HepG2 (cell line): ENCODE data around the gene GRIK5. TPM values are rescaled to one million over a fixed set of nuclear protein-coding genes. Genes with fewer than 3 reads are reported as not detected.

Source experiments
- ATAC-seq: fragments of 200-7000 bp; cut with Tn5 transposase; 3 replicates; pipeline ENCODE4 v1.9.1; 2020; ENCODE audit warnings: mild to moderate bottlenecking, moderate library complexity
- BruUV-seq: library from RNA; stranded (reverse); fragments of 400-500 nt; replicated peaks from 2 replicates; lab custom pipeline; 2021; lab: Mats Ljungman, UMichigan
- CTCF ChIA-PET: fragments of 300-600 bp; formaldehyde crosslinking; extraction: SDS; loops from one replicate; lab custom pipeline; 2021; ENCODE audit warnings: low total read pairs, inconsistent platforms, low intra/inter-chr PET ratio; lab: Yijun Ruan, JAX
- POLR2A ChIA-PET: fragments of 350-600 bp; sonication (Branson Sonifier 250); formaldehyde crosslinking; loops from one replicate; lab custom pipeline; 2020; ENCODE audit warnings: antibody characterized with exemption, inconsistent platforms; lab: Yijun Ruan, JAX
- DNase-seq: peaks from one replicate; pipeline ENCODE4 v3.0.0-alpha.2; 2015; ENCODE audit warnings: low spot score
- FAIRE-seq: peaks from 3 replicates; lab custom pipeline; 2011; peaks lifted over from hg19 to GRCh38; lab: Jason Lieb, UNC
- H2AFZ ChIP-seq: one replicate; pipeline ENCODE4 v1.6.1; 2011; ENCODE audit warnings: low read length, inconsistent platforms
- H3K27ac ChIP-seq: fragments of 300-600 bp; 3 replicates; pipeline ENCODE4 v1.8.0; 2011; ENCODE audit warnings: mixed run types, mild to moderate bottlenecking, mixed read lengths, low read length, inconsistent platforms; ENCODE audit not compliant: insufficient read depth; ENCODE audit errors: extremely low read length
- H3K27me3 ChIP-seq, 2 experiments: fragments of 200-600 bp in 1 of 2; 2 replicates in 1 of 2; 3 replicates in 1 of 2; pipeline versions ENCODE4 v1.6.0 to v1.8.0; 2011; ENCODE audit warnings: low read length in 2 of 2, mild to moderate bottlenecking in 2 of 2, moderate library complexity in 2 of 2, inconsistent platforms in 1 of 2; ENCODE audit not compliant: insufficient read depth in 2 of 2, control insufficient read depth in 1 of 2
- H3K36me3 ChIP-seq, 2 experiments: fragments of 200-600 bp in 1 of 2; replicated peaks in 1 of 2; 2 replicates in 1 of 2; 3 replicates in 1 of 2; pipeline versions ENCODE4 v1.5.1 to v1.8.0; 2011; ENCODE audit warnings: low read length in 2 of 2, inconsistent platforms in 1 of 2; ENCODE audit not compliant: insufficient read depth in 2 of 2, control insufficient read depth in 1 of 2
- H3K4me1 ChIP-seq: 2 replicates; pipeline ENCODE4 v1.5.1; 2012; ENCODE audit warnings: low read length, inconsistent platforms; ENCODE audit not compliant: insufficient read depth
- H3K4me2 ChIP-seq: 2 replicates; pipeline ENCODE4 v1.6.0; 2011; ENCODE audit warnings: low read depth, low read length, inconsistent platforms
- H3K4me3 ChIP-seq, 3 experiments: fragments of 200-600 bp in 1 of 3; sonication (generic), shearing (Covaris generic) in 1 of 3; replicated peaks in 1 of 3; 2 replicates each; pipeline ENCODE4 v1.5.1; 2011 to 2016; ENCODE audit warnings: low read length in 3 of 3, inconsistent platforms in 2 of 3, low read depth in 2 of 3, mild to moderate bottlenecking in 2 of 3, control low read depth in 1 of 3, mixed read lengths in 1 of 3; ENCODE audit not compliant: insufficient read depth in 1 of 3
- H3K79me2 ChIP-seq: one replicate; pipeline ENCODE4 v1.6.1; 2011; ENCODE audit warnings: low read length, inconsistent platforms; ENCODE audit not compliant: insufficient read depth
- H3K9ac ChIP-seq: 2 replicates; pipeline ENCODE4 v1.6.0; 2011; ENCODE audit warnings: mild to moderate bottlenecking, low read depth, low read length, inconsistent platforms; ENCODE audit not compliant: insufficient read depth
- H3K9me3 ChIP-seq: 2 replicates; pipeline ENCODE4 v1.5.1; 2012; ENCODE audit warnings: mild to moderate bottlenecking, low read length
- H4K20me1 ChIP-seq: 2 replicates; pipeline ENCODE4 v1.6.0; 2011; ENCODE audit warnings: inconsistent platforms, mild to moderate bottlenecking, low read length, moderate library complexity; ENCODE audit not compliant: insufficient read depth
- ATF5 ChIP-seq: sonication (generic); formaldehyde crosslinking; IDR thresholded peaks from 2 replicates; pipeline ENCODE4 v1.4.0; 2020; ENCODE audit warnings: mild to moderate bottlenecking, low read depth, missing genetic modification reagents
- HOXA9 ChIP-seq: sonication (generic); formaldehyde crosslinking; IDR thresholded peaks from 2 replicates; pipeline ENCODE4 v1.8.1; 2022; ENCODE audit warnings: missing genetic modification reagents, mild to moderate bottlenecking, moderate library complexity, borderline replicate concordance
- IKZF1 ChIP-seq: fragments of 450-650 bp; IDR thresholded peaks from 2 replicates; pipeline ENCODE4 v1.7.1; 2016
- JUND ChIP-seq: sonication (generic); formaldehyde crosslinking; IDR thresholded peaks from 2 replicates; pipeline ENCODE4 v1.8.0; 2022; ENCODE audit warnings: mild to moderate bottlenecking, missing genetic modification reagents
- MAF1 ChIP-seq: sonication (generic); formaldehyde crosslinking; IDR thresholded peaks from 2 replicates; pipeline ENCODE4 v1.5.0; 2020; ENCODE audit warnings: missing genetic modification reagents, borderline replicate concordance
- MYNN ChIP-seq: sonication (generic); formaldehyde crosslinking; IDR thresholded peaks from 2 replicates; pipeline ENCODE4 v1.4.0; 2020; ENCODE audit warnings: mild to moderate bottlenecking, low read depth, missing genetic modification reagents
- NCOA2 ChIP-seq: sonication (generic); formaldehyde crosslinking; IDR thresholded peaks from 2 replicates; pipeline ENCODE4 v1.8.0; 2022; ENCODE audit warnings: inconsistent platforms
- PAWR ChIP-seq: sonication (generic); formaldehyde crosslinking; IDR thresholded peaks from 2 replicates; pipeline ENCODE4 v1.4.0; 2020; ENCODE audit warnings: missing genetic modification reagents, mild to moderate bottlenecking, borderline replicate concordance
- REXO4 ChIP-seq: sonication (generic); formaldehyde crosslinking; IDR thresholded peaks from 2 replicates; pipeline ENCODE4 v1.8.0; 2022; ENCODE audit warnings: missing genetic modification reagents, mild to moderate bottlenecking, borderline replicate concordance
- ZIK1 ChIP-seq: sonication (generic); formaldehyde crosslinking; IDR thresholded peaks from 2 replicates; pipeline ENCODE4 v1.5.0; 2020; ENCODE audit warnings: mild to moderate bottlenecking, low read depth, missing genetic modification reagents, borderline replicate concordance
- ZNF589 ChIP-seq: sonication (generic); formaldehyde crosslinking; conservative IDR thresholded peaks from 2 replicates; pipeline ENCODE4 v1.8.0; 2022; ENCODE audit warnings: mild to moderate bottlenecking, moderate library complexity, missing genetic modification reagents
- ZNF619 ChIP-seq: sonication (generic); formaldehyde crosslinking; IDR thresholded peaks from 2 replicates; pipeline ENCODE4 v1.4.0; 2020; ENCODE audit warnings: mild to moderate bottlenecking, missing genetic modification reagents
- ZNF629 ChIP-seq: sonication (generic); formaldehyde crosslinking; conservative IDR thresholded peaks from 2 replicates; pipeline ENCODE4 v1.5.0; 2020; ENCODE audit warnings: missing genetic modification reagents
- ZNF713 ChIP-seq: sonication (generic); formaldehyde crosslinking; IDR thresholded peaks from 2 replicates; pipeline ENCODE4 v1.4.0; 2020; ENCODE audit warnings: mild to moderate bottlenecking, missing genetic modification reagents
- ZNF879 ChIP-seq: sonication (generic); formaldehyde crosslinking; IDR thresholded peaks from 2 replicates; pipeline ENCODE4 v1.8.1; 2023; ENCODE audit warnings: missing genetic modification reagents
- ZXDC ChIP-seq: sonication (generic); formaldehyde crosslinking; IDR thresholded peaks from 2 replicates; pipeline ENCODE4 v1.5.0; 2020; ENCODE audit warnings: mild to moderate bottlenecking, missing genetic modification reagents
- WGBS: methylation state at CpG from one replicate; pipeline ENCODE4 v1.1.6; 2017; ENCODE audit warnings: low lambda C conversion rate; 5-methylcytosine and 5-hydroxymethylcytosine counted together
- in situ Hi-C: cut with HindIII; loops from 2 replicates; pipeline ENCODE4 v1.10.0; 2017; ENCODE audit warnings: low pct_unique_long_range_greater_than_20kb; ENCODE audit not compliant: extremely low pct_ligation_motif_present
- intact Hi-C: fragments of 100-400 bp; cut with micrococcal nuclease; formaldehyde crosslinking; loops from one replicate; pipeline ENCODE4 v1.10.0; 2022; ENCODE audit not compliant: unreplicated experiment
- polyA plus RNA-seq, 8 experiments: library from polyadenylated mRNA; depleted of rRNA in 3 of 8; stranded (reverse) in 7 of 8; unstranded in 1 of 8; fragments of >200 nt; fragmentation: Illumina TruSeq in 4 of 8; extraction: Trizol in 4 of 8; gene quantifications; 2 replicates each; pipeline versions ENCODE4 v1.2.1 to v1.2.3, GENCODE V29; 2011 to 2016; ENCODE audit warnings: low read depth in 4 of 8, missing spikeins in 1 of 8, mixed read lengths in 1 of 8; ENCODE audit not compliant: insufficient read depth in 1 of 8
- total RNA-seq, 5 experiments: library from RNA; depleted of rRNA; stranded (reverse); fragments of >200 nt; fragmentation: Illumina TruSeq; extraction: Trizol; gene quantifications; 2 replicates each; pipeline ENCODE4 v1.2.3, GENCODE V29; 2016; ENCODE audit warnings: low read depth in 1 of 5

Gene GRIK5
- total and polyA plus RNA-seq, 2 of the 13 experiments (the other 11 are each of a cell fraction or from before 2014, with no cell fraction given): not detected

- peaks cover 29% of the 10 kb centered on the region for H3K4me1 ChIP-seq
- H3K9ac ChIP-seq: no peak overlapping the region
- no peak overlapping the region for H3K4me2 ChIP-seq
- no peak overlapping the region for H3K4me3 ChIP-seq
- 11% methylated on average over 9 of the region's 9 CpGs for WGBS
- no peaks in the 10 kb centered on the region for H3K9me3 ChIP-seq
- ATAC-seq (no peak), FAIRE-seq (no peak), DNase-seq (no peak)
- H3K79me2 ChIP-seq: no peaks in the 10 kb centered on the region
- POLR2A ChIA-PET: interaction anchor here (1.8 kb wide), 1 partner anchor 15 kb away, joined by 4 read pairs; the partner anchor contains the start of gene ZNF574
- in situ Hi-C loops (no loop called here), intact Hi-C loops (no loop called here)
- H3K36me3 ChIP-seq: no peaks in the 10 kb centered on the region
- no peak overlapping the region for H2AFZ ChIP-seq
- no peak overlapping the region for H3K27ac ChIP-seq
- no peaks in the 10 kb centered on the region for H4K20me1 ChIP-seq
- H3K27me3 ChIP-seq: peaks cover 1 to 28% of the 10 kb centered on the region in 2 experiments; a peak in 3 of 5 replicates
- no TSS peak for BruUV-seq
- CTCF ChIA-PET: no interaction called here
- TF ChIP-seq IKZF1 (no peak), NCOA2 (CRISPR knock-in tag) (no peak), ZNF713 (CRISPR knock-in tag) (no peak), ZNF629 (CRISPR knock-in tag) (no peak), HOXA9 (no peak), REXO4 (CRISPR knock-in tag) (no peak), JUND (no peak), ZNF879 (no peak), MAF1 (CRISPR knock-in tag) (no peak), ZNF619 (CRISPR knock-in tag) (no peak), ZXDC (CRISPR knock-in tag) (no peak), ZIK1 (CRISPR knock-in tag) (no peak), ZNF589 (CRISPR knock-in tag) (no peak), ATF5 (CRISPR knock-in tag) (no peak), MYNN (CRISPR knock-in tag) (no peak), PAWR (no peak)
- TF ChIP-seq, all 625 proteins: peak for 0
These were observed 20.7 kb upstream of the GRIK5 start for GRCh38 chr19:42090672-42091071.
